HG03060 (cell line): ENCODE results near the gene AUH.
A peak's percentile ranks its signal among the peaks of the same experiment; 100 is the strongest.
"Not testable (repeated sequence)": the region's sequence is repeated elsewhere in the genome, so short reads cannot be mapped to it uniquely, and the experiment has no call there.

Experiments used
- ATAC-seq: cut with Tn5 transposase; IDR thresholded peaks from one replicate; pipeline ENCODE4 v1.9.1; 2021; ENCODE audit warnings: low read depth, moderate number of reproducible peaks; ENCODE audit not compliant: unreplicated experiment

AUH gene

DNA sequence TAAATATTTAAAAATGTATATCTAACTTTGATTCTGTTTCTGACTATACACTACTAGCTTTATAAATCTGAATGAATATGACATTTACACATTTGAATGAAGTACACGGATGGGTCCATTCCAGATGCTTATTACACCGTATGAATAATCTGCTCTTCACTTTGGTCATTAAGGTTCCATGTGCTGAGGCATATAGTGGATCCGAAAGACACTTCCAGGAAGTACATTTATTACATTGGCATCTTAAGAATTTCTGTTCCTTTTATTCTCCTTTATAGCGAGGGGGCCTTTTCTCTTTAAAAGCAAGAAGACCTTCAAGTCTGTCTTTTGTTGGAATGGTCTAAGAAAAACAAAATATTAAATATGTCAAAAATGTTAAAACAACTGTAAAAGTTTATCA lies 147.6 kb downstream of the AUH start:
- no peak for ATAC-seq

DNA sequence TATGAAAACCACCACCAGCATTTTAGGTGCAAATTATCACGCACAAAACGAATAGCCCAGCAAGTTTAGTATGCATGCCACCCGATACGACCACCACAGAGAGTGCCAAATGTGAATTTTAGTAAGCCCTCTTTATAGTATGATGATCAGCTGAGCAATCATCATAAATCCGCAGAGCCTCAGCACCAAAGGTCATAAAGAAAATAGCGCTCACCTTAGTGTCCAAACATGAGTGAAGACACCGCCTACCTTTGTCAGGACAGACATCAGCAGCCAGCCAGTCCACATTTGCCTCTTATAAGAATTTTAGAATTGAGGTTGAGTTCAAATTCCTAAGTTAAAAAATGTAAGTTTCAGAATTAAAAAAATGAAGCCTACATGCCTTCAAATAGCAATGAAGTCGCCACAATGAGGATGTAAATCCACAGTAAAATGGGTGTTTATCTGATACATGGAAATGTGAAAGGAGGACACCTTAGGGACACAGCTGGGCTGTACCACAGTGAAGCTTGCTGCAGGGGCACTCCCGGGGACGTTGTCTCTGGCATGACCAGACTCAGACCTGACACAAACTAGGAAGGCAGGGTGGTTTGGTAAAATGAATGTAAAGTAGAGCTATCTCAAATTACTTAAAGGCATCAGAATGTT lies 149.0 kb downstream of the AUH start:
- no peak for ATAC-seq

DNA sequence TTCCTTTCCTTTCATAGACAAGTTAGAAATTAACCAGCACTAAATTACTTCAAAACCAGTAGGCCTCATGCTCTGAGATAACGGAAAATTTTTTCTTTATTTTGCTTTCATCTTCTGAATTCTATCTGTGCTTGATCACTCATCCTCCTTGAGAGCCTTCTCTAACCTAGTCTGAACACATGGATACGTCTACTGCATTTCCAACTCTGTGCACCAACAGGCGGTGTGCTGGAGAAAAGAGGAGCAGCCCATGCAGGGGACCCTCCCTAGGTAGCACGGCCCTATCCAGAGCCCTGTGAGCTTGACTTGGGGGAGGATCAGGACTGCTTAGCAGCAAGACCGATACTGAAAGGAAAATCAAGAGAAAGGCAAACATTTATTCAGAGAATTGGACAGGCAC lies 149.8 kb downstream of the AUH start:
- ATAC-seq, result no peak

DNA sequence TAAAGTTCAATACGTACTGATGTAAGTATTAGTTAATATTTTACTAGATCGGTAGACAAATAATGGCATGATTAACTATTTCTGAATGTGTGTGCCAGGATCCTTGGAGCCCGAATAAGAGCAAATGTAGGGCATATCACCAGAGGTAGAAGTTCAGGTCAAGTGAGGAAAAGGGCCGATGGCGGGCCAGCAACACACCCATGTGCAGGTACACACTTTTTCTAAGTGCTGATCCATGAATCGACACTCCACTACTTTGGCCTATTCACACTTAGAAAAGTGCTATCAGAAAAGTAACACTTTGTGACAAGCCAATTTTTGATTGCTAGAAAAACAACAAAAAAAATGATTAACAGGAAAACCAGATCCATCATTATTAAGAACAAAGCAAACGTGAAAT lies 150.3 kb downstream of the AUH start:
- no peak for ATAC-seq

DNA sequence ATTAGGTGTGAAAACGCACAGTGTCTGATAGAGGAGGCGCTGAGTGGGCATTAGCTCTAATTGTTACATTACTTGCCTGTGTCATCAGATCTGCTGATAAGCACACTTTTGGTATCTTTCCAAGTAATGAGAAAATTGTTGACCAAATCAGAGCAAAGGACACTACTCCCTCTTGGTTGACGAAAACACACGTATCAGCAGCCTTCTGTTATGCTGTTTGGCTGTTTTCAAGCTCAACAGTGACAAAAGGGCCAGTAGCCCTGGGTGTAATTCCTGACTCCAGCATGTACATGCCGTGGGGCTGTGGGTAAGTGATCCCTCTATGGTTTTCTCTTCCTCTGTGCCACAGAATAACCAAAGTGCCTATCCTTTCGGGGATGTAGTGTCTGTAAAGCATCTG lies 151.4 kb downstream of the AUH start:
- ATAC-seq, result no peak

DNA sequence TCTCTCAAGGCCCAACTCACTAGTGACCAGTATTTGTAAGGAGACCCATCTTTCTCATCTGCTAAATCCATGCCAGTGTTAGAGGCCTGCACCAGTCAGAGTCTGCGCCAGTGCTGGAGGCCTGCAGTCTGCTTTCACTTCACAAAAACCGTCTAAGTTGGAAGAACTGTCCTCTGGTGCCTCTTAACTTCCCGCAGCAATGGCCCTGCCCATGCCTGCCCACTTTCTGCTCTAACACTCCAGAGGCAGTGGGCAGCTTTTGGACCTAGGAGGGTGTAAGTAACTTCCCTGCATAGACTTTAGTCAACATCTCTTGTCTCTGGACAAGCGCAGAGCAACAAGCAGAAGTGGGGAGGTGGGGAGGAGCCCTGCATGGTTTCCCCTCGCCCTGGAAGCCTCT lies 152.9 kb downstream of the AUH start:
- no peak for ATAC-seq

DNA sequence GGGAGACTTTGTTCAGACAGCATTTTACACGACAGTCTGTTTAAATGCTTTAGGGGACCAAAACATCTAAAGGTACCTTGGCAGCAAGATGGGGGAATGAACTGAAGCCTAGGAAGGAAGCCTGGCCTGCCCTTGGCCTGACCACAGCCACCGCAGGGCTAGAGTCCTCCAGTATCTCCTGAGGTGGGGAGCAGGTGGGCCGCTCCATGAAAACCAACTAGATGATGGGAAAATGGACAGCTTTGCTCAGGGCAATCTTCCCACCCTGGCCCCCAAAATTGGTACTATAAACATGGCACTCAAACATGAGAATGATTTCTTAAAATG lies 153.3 kb downstream of the AUH start:
- no peak for ATAC-seq

DNA sequence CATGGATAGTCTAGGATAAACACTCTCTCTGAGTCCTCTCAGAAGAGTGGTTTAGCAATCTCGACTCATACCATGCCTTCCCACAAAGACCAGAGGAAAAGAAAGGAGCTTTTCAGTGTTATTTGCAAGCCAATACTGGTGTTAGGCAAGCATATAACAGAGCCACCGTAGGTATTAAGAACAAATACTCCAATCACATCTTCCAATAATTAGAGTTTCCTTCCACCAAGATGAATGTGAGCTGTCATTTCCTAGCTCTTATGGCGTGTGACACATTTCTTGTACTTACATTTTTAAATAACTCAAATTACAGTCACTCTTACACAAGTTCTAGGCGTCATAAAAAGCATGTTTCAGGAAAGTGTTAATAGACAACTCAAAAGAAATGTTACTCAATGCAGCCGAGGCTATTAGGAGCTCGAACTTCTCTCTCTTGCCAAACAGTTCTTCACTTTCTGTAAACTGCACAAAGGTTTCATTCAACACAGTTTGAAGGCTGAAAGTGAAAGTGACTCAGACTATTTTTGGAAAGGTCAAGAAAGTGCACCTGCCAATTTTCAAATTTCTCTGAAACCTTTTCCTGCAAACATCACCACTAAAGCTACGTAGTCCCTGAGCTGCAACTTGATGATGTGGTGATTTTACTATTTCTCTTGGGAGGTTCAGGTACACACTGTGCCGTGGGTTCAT lies 153.8 kb downstream of the AUH start:
- peak; percentile 87 for ATAC-seq

DNA sequence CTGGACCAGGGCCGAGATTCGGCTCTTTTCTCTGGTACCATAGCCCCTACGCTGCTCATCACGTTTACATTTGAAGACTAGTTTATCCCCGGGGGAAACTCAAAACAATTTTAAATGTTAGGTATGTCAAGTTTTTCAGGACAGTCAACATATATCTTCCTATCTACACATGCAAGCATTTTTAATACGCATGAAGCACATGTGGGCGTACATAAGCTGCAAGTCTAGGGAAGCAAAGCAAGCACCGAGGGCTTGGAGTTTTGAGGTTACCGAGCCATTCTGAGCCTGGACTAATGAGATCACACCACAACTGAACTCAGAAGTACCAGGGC lies 154.4 kb downstream of the AUH start:
- no peak for ATAC-seq

DNA sequence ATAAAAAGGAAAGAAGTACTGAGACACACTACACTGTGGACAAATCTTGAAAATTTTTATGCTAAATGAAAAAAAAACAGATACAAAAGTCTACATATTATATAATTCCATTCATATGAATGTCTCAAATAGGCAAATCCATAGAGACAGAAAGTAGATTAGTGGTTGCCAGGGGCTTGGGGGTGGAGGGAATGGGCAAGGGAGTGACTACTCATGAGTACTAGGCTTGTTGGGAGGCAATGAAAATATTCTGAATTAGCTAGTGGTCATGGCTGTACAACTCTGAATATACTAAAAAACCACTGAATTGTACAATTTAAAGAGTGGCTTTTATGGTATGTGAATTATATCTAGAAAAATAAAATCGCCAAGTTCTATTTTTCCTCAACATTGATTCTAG lies 154.9 kb downstream of the AUH start:
- no peak for ATAC-seq

DNA sequence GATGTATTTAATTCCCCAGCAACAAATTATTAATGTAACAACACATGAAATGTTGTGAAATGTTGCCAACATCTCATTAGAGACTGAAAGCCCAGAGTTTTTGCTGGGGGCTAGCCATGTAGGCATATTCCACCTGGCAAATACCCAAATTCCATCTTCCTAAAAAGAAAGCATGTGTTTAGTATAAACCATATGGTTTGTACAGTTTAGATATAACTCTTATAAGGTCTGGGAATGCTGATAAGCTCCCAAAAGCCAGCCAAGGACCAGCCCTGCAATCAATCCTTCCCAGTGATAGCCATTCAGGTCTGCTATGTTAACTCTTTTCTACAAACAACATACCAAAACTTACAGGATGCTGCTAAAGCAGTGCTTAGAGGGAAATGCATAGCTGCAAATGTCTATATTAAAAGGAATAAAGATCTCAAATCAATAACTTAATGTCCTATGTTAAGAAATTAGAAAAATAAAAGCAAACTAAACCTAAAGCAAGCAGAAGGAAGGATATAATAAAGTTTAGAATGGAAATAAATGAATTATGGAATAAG lies 158.9 kb downstream of the AUH start:
- no peak for ATAC-seq

DNA sequence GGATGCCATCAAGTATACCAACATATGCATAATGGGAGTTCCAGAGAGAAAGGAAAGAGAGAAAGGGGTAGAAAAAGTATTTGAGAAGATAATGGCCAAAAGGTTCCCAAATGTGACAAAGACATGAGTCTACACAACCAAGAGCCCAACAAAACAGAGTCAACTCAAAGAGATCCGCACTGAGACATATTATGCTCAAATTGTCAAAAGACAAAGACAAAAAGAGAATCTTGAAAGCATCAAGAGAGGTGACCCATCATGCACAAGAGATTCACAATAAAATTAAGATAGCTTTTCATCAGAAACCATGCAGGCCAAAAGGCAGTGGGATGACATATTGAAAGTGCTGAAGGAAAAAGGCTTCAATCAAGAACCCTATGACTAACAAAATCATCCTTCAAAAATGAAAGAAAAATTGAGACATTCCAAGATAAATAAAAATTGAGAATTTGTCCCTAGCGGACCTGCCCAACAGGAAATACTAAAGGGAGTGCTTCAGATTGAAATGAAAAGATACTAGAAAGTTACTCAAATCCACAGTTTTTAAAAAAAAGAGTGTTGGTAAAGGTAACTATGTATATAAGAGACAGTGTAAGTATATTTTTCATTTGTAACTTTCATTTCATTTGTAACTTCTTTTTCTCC lies 160.9 kb downstream of the AUH start:
- no peak for ATAC-seq

DNA sequence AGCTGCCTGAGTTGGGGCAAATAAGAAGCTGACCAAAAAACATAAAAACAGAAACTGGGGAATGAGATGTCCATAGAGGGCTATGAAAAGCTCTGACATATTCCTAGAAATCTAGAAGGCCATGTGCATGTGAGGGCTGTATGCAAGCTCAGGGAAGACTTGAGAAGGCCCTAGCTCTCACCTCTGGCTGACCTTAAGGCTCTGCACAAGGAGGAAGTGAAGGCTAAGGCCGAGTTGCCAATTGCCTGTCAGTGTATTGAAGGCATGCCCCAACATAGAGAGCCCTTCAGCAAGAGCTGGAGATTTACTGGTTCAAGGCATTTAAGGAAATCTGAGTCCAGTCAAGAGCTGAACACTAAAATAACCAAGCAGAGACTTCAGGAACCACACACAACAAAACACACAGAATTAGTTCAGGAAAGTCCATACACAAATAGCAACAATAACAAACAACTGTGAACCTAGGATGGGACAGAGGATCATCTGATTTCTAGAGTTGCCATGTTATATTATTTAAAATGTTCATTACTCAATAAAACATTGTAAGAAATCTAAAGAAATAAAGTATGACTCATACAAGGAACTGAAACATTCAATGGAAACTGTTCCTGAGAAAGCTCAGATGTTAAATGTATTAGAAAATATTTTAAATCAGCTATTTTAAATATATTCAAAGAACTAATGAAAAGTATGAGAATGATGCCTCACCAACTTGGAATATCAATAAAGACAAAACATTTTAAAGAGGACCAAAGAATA lies 161.8 kb downstream of the AUH start:
- no peak for ATAC-seq

DNA sequence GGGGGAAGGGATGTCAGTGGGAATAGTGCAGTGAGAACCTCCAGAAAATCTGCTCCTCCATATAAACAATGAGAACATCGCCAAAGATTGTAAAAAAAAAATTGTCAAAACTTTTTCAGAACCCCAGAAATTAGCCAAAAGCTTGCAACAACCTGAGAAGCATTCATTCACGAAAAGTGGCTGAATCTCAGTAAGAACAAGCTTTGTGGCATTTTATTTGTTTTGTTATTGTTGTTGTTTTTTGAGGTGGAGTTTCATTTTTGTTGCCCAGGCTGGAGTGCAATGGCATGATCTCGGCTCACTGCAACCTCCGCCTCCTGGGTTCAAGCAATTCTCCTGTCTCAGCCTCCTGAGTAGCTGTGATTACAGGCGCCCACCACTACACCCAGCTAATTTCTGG lies 162.8 kb downstream of the AUH start:
- ATAC-seq, result not testable (repeated sequence)

DNA sequence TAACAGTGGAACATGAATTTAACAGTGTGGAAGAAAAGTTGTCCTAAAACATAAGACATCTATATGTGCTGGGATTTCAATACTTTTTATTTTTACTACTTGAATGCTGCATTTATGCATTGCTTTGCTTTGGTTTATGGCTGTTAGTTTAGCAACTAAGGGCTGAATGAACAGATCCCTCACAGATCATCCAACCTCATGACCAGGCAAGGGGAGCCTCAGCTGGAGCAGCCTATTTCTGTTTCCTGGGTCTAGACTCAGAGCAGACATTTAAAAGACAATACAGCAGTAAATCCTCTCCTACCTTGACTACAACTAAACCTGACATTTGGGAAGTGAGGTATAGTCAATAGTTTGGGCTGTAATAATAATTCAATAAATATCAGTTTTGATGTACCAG lies 163.3 kb downstream of the AUH start:
- no peak for ATAC-seq

DNA sequence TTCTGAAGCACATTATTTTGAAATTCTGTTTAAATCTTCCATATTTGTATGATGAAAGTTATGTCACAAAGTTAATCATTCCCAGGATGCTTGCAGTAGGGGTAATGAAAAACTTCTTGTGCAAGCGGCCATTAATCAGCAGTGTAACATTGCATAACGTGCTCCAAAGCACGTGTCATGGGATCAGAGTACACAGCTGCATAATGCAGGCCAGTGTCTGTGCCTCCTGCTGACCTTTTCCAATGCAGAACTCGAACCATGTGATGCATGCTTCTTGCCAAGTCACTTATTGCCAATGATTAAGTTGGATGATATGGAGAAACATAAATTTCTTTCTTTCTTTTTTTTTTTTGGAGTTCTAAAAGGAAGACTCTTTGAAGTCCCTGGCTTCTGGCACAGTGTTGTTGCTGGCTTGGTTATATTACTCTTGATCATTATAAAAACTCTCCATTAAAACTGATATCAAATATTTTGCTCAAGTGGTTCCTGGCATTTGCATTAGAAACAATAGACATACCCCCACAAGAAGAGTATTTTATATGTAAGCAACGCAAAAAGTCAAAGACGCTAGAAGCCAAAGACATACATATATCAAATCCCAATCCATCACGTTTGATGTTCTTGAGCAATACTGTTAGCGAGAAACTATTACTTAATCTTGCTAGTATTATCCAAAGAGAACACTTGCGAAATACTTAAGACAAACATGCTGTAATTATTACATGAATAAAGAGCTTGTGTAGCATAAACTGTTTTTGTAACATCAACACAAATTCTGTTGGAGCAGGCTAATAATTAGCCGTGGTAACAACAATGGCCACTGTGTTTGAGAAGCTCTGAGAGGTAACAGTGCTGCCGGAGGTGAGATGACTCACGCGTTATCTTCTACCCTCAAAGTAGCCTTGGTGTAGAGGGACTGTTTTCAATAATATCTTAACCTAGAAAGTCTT lies 164.2 kb downstream of the AUH start:
- no peak for ATAC-seq

DNA sequence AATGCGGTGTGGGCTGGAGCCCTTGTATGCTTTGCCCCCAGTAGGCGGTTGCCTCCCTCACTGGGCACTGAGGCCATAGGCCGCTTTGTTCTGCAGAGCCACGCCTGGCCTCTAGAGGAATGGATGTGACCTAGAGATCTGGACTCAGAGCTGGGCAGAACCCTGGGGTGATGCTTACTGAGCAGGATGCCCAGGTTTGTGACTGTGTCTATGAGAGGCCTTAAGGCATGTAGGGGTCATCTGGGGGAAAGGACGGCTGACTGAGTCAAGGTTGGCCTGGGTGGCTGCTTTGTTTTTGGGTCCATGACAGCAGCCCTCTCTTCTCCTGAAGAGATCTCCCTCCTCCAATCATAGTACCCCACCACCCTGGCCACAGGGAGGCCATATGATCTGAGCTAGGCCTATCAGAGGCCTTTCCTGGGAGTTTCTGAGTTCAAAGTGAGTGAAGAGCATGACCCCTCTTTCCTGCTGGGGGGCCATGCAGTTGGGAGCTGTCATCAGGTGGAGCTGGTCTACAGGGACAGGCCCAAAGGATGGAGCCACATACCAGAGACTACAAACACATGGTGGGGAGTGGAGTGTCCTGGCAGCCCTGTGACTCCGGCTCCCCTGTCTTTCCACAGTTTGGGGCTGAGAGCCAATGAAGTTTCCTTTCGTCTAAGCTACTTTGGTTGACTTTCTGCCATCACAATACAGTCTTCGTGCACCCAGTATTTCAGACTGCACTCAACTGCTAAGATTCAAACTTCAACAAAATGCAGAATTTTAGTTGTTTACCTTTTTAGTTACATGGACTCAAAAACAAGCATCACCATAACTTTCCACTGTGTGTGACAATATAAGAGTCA lies 165.4 kb downstream of the AUH start:
- no peak for ATAC-seq

DNA sequence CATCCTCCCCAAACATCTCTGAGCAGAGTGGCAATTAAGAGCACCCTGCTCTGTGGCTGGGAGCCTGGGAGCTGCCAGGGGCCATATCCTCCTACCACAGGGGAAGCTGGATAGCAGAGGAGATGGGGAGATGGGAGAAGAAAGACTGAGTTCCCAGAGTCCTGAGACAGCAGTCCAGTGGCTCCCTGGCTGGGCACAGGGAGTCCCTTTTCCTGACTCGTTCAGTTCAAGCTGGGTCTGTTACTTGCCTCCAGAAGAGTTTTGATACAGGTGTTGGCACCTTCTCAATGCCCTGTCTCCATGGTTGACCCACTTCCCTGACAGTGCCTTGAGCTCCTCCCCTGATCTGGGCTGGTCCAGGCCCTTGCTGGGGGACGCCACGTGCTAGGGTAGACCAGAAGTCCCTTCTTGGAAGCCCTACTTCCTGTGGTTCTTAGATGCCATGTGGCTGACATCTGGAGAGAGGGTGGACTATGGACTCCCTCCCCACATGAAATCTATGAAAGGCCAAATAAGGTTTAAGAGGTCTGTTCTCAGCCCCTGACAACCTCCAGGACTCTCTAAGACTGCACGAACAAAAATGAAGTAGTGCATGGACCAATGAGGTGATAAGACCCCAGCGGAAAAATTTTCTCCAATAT lies 166.2 kb downstream of the AUH start:
- no peak for ATAC-seq
